ELR (cell line): ENCODE measurements around the gene TOGARAM2.
A peak's percentile ranks its signal among the peaks of the same experiment; 100 is the strongest.

Source experiments
- DNase-seq: peaks from one replicate; pipeline ENCODE4 v3.0.0-alpha.2; 2015; ENCODE audit warnings: low read depth

The TOGARAM2 gene

DNA sequence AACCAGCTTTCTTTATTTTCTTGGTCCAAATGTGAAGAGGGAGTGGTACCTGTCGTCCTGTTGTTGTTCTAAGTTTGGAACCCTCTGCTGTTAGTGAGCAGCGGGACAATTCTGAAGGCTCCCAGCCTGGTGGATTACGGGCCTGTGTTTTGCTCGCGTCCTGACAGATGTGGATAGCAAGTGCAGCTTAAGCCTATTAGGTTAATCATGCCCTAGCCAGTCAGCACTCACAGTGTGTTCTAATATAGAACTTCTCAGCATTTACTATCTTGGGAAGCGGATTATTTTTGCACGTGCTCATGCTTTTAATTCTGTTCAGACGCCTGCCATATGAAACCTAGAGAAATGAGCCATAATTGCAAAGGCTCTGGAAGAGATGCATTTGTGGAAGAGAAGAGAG lies 93.3 kb downstream of the TOGARAM2 start, which contains the start of gene PCARE:
TSS of gene PCARE (minus strand) at position 113 of the 400 bp plus-strand sequence. CDS start 262 bp downstream, outside the sequence.
- DNase-seq = no peak

DNA sequence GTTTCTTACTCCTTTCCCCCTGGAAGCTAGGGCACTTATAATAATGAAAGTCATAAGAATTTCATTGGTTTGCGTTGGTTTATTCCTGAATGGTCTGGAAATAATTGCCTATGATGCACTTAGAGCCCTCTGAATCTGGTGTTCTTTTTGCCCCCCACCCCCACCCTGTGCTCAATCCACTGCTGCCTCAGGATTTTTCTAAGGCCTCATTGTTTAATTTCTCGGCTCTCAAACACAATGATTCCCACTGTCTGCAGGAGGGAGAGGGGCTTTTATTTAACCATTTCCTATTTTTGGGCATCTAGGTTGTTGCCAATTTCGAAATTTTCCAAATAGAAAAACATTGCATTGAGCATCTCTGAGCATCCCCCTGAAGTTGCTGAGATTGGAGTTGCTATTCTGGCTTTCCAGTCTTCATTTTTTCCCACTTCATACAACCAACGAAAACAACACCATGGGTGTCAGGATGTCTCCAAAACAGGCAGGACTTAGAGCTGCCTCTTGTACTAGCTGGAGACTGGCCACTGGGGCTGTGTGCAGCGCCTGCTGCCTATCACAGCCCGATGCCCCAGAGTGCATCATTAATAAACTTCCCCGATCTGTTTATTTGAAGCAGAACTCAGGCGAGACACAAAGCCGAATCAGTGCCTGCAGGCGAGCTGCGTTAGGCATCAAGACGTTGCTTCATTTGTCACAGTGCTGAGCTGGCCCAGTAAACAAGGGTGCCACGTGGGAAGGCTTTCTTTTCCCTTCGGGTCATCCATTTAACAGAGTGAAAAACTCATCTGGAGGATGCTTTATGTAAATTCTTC lies 95.0 kb downstream of the TOGARAM2 start:
- peak; percentile 89 for DNase-seq

- no peak for DNase-seq
These were observed 98.8 kb downstream of the TOGARAM2 start for GRCh38 chr2:29079887-29080286.

GRCh38 chr2:29080886-29081743 lies 100.0 kb downstream of the TOGARAM2 start:
- DNase-seq = no peak

DNA sequence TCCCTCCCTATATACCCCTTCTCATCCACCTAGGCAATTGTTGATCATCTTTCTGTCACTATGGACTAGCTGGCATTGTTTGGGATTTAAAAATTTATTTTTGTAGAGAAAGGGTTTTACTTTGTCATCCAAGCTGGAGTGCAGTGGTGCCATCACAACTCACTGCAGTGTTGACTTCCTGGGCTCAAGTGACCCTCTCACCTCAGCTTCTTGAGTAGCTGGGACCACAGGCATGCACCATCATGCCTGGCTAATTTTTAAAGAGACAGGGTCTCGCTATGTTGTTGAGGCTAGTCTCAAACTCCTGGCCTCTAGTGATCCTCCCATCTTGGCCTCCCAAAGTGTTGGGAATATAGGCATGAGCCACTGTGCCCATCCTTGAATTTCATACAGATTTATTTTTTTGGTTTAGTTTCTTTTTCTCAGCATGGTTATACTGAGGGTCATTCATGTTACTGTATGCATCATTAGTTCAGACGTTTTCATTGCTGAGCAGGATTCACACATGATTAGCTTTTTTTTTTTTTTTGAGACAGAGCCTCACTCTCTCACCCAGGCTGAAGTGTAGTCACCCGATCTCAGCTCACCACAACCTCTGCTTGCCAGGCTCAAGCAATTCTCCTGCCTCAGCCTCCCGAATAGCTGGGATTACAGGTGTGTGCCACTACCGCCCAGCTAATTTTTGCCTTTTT lies 101.9 kb downstream of the TOGARAM2 start:
- DNase-seq = no peak

DNA sequence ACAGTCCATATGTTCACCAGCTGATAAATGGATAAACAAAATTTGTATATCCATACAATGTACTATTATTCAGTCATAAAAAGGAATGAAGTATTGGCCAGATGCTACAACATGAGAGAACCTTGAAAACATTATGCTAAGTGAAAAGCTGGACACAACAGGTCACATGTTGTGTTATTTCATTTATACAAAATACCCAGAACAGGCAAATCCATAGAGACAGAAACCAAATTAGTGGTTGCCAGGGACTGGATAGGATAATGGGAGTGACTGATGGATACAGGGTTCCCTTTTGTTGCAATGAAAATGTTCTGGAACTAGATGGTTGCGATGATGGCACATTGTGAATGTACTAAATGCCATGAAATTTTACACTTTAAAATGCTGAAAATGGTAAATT lies 103.5 kb downstream of the TOGARAM2 start:
- DNase-seq = no peak

DNA sequence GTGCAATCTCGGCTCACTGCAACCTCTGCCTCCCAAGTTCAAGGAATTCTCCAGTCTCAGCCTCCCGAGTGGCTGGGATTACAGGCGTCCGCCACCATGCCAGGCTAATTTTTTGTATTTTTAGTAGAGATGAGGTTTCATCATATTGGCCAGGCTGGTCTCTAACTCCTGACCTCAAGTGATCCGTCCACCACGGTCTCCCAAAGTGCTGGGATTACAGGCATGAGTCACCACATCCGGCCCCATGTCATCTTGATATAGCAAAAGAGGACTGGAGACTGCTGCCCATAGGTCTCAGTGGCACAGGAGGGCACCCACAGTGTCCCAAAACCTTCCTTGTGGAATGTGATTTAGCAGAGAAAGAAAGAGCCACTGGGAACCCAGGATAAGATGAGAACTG lies 109.2 kb downstream of the TOGARAM2 start:
- DNase-seq = peak; percentile 62

GRCh38 chr2:29096969-29097368 lies 115.9 kb downstream of the TOGARAM2 start:
- DNase-seq = no peak

- no peak for DNase-seq
These were observed 116.5 kb downstream of the TOGARAM2 start for GRCh38 chr2:29097569-29097968.

DNA sequence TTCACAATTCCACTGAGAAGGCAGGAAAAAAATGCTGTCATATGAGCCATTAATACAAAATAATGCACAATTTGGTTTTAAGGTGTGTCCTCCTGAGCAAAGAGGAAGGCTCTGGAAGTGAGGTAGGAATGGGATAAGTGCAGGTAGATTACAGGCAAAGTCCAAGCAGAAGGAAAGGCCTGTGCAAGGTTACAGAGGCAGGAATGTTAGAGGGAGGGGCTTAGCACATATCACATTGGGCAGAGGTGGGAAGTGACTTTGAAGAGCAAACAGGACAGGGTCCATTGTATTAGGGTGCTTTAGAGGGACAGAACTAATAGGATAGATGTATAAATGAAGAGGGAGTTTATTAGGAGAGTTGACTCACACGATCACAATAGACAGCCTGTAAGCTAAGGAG lies 119.5 kb downstream of the TOGARAM2 start:
- DNase-seq = no peak
